ENCODE data around the gene HIGD2A.

The HIGD2A gene

DNA sequence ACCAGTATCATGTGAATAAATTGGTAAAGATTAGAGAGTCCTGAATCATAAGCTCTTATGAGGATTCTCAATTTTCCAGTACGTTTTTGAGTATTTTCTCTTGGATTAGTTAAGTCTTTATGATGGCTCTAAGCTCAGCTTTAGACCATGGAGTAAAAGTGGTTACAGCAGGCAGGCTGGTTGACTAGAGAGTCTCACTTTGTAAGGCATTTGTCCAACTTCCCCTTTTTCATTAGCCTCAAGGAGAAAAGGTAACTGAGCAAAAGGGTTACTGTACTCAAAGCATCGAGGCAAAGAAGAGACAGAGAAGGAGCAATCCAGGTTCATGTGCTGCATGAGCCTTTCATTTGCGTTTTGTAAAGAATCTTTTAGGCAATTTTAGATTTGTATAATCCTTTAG is 8.7 kb upstream of the HIGD2A start:
- no peaks in the 10 kb centered on the region for H3K9me3 Mint-ChIP-seq
- no peak for DNase-seq (ENCODE audit: low spot score in 2 of 2)

GRCh38 chr5:176381423-176381822 is 7.1 kb upstream of the HIGD2A start:
- no peaks in the 10 kb centered on the region for H3K9me3 Mint-ChIP-seq
- DNase-seq (ENCODE audit: low spot score in 2 of 2) (no peak), ATAC-seq (replicated peaks; ENCODE audit: extremely low read depth, poor library complexity, severe bottlenecking) (no peak)
- no peak overlapping the region for H3K4me3 Mint-ChIP-seq
- no peak overlapping the region for H3K27ac Mint-ChIP-seq (ENCODE audit: low read depth)
- H3K36me3 Mint-ChIP-seq (ENCODE audit: insufficient read depth): peaks cover 8% of the 10 kb centered on the region
- peaks cover 14% of the 10 kb centered on the region for H3K4me1 Mint-ChIP-seq
- H3K27me3 Mint-ChIP-seq: no peaks in the 10 kb centered on the region

More for the DNA sequence above, 8.7 kb upstream of the HIGD2A start:
- Mint-ChIP-seq H3K4me3 (no peak overlapping the region), H3K27me3 (no peaks in the 10 kb centered on the region), H3K27ac (ENCODE audit: low read depth) (no peak overlapping the region), H3K4me1 (no peaks in the 10 kb centered on the region), H3K36me3 (ENCODE audit: insufficient read depth) (peaks cover 8% of the 10 kb centered on the region)
- no peak for ATAC-seq (replicated peaks; ENCODE audit: extremely low read depth, poor library complexity, severe bottlenecking)

DNA sequence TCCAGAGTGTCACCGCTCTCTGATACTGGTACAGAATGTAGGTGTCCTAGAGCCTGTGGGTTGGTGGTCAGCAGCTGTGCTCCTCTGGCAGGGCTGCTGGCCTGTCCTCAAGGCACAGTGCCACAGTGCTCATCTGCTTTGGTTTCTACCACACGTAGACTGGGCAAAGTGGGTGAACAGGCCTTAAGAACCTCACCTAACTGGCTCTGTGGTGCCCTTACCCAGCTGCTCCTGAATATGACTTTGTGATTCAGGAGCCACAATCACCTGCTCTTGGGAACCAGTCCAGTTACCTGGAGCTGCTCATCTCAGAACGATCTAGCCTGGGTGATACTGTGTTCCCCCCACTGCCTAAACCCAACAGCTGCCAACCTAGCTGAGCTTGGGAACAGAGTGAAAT is 6.6 kb upstream of the HIGD2A start:
- no peaks in the 10 kb centered on the region for H3K9me3 Mint-ChIP-seq
- H3K4me3 Mint-ChIP-seq: no peak overlapping the region
- ATAC-seq (replicated peaks; ENCODE audit: extremely low read depth, poor library complexity, severe bottlenecking): no peak
- H3K27me3 Mint-ChIP-seq: no peaks in the 10 kb centered on the region
- peaks cover 19% of the 10 kb centered on the region for H3K4me1 Mint-ChIP-seq
- H3K27ac Mint-ChIP-seq (ENCODE audit: low read depth): no peak overlapping the region
- peaks cover 10% of the 10 kb centered on the region for H3K36me3 Mint-ChIP-seq (ENCODE audit: insufficient read depth)
- no peak for DNase-seq (ENCODE audit: low spot score in 2 of 2)

GRCh38 chr5:176382721-176383120 is 5.8 kb upstream of the HIGD2A start:
- H3K4me3 Mint-ChIP-seq: no peak overlapping the region
- no peak overlapping the region for H3K27ac Mint-ChIP-seq (ENCODE audit: low read depth)
- DNase-seq (ENCODE audit: low spot score in 2 of 2) (no peak), ATAC-seq (replicated peaks; ENCODE audit: extremely low read depth, poor library complexity, severe bottlenecking) (no peak)
- no peaks in the 10 kb centered on the region for H3K9me3 Mint-ChIP-seq
- peaks cover 13% of the 10 kb centered on the region for H3K36me3 Mint-ChIP-seq (ENCODE audit: insufficient read depth)
- peaks cover 27% of the 10 kb centered on the region for H3K4me1 Mint-ChIP-seq
- no peaks in the 10 kb centered on the region for H3K27me3 Mint-ChIP-seq

- no peaks in the 10 kb centered on the region for H3K9me3 Mint-ChIP-seq
- no peak for DNase-seq (ENCODE audit: low spot score in 2 of 2)
- ATAC-seq (replicated peaks; ENCODE audit: extremely low read depth, poor library complexity, severe bottlenecking): no peak
- H3K27me3 Mint-ChIP-seq: no peaks in the 10 kb centered on the region
- peaks cover 33% of the 10 kb centered on the region for H3K4me1 Mint-ChIP-seq
- H3K4me3 Mint-ChIP-seq: no peak overlapping the region
- H3K27ac Mint-ChIP-seq (ENCODE audit: low read depth): no peak overlapping the region
- peaks cover 16% of the 10 kb centered on the region for H3K36me3 Mint-ChIP-seq (ENCODE audit: insufficient read depth)
Observed at GRCh38 chr5:176383248-176383905, 5.2 kb upstream of the HIGD2A start.

DNA sequence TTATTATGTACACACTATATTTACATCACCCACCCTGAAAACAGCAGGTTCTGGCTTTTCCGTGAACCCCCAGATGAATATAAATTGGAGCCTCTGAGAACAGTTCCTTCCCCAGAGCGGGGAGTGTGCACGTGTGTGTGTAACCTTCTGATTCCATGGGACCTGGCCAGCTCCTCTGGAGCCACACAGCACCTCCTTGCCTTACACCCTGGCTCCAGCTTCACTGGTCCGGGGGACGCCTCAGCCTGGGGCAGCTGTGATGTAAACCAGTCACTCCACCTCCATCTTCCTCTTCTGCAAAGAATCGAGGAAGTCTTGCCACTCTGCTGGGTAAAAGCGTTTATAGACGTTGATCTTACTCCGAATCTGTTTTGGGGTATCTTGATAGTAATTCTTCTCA is 4.6 kb upstream of the HIGD2A start:
- Mint-ChIP-seq H3K4me3 (no peak overlapping the region), H3K9me3 (no peaks in the 10 kb centered on the region), H3K36me3 (ENCODE audit: insufficient read depth) (peaks cover 21% of the 10 kb centered on the region), H3K27me3 (no peaks in the 10 kb centered on the region), H3K4me1 (peaks cover 34% of the 10 kb centered on the region), H3K27ac (ENCODE audit: low read depth) (no peak overlapping the region)
- DNase-seq (ENCODE audit: low spot score in 2 of 2): no peak
- no peak for ATAC-seq (replicated peaks; ENCODE audit: extremely low read depth, poor library complexity, severe bottlenecking)

- no peak for DNase-seq (ENCODE audit: low spot score in 2 of 2)
- Mint-ChIP-seq H3K36me3 (ENCODE audit: insufficient read depth) (peaks cover 26% of the 10 kb centered on the region), H3K4me1 (peaks cover 36% of the 10 kb centered on the region), H3K27me3 (no peaks in the 10 kb centered on the region), H3K9me3 (no peaks in the 10 kb centered on the region), H3K4me3 (no peak overlapping the region), H3K27ac (ENCODE audit: low read depth) (no peak overlapping the region)
- ATAC-seq (replicated peaks; ENCODE audit: extremely low read depth, poor library complexity, severe bottlenecking): no peak
Observed at GRCh38 chr5:176384366-176384930, 4.1 kb upstream of the HIGD2A start.

DNA sequence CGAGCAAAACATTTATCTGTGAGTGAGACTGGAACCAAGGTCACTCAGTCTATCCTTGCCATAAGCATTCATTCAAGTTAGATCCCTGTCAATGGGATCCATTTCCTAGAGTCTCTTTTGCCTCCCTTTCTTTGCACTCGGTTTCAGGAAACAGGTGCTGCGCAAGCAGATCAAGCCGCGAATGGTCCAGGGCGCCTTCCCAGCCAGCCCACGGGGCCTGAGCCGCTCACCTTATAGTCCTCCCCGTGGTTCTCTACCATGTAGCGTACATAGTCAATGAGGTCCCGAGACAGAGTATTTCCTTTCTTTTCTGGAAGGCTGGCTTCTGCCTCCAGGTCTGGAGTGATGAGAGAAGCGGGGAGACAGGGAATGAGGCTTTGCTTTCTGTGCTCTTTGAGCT is 3.6 kb upstream of the HIGD2A start:
- H3K36me3 Mint-ChIP-seq (ENCODE audit: insufficient read depth): peaks cover 26% of the 10 kb centered on the region
- DNase-seq (ENCODE audit: low spot score in 2 of 2): no peak
- no peak overlapping the region for H3K27ac Mint-ChIP-seq (ENCODE audit: low read depth)

DNA sequence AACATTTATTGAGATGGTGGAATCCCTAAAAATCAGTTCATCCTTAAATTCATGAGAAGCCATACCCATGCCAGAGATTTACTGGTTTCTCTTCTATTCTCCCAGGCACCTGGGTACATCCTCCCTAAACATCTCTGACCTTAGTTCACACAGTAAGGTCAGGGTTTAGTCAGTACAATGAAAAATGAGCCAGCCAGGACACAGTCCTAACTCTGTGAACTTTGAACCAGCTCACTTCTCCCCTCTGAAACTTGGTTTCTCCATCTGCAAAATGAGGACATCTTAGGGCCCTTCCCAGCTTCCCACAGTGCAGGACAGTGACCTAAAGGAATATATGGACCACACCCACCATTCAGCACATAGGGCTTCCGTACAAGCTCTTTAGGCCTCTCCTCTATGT is 2.1 kb upstream of the HIGD2A start:
- Mint-ChIP-seq H3K27me3 (no peaks in the 10 kb centered on the region), H3K27ac (ENCODE audit: low read depth) (no peak overlapping the region), H3K9me3 (no peaks in the 10 kb centered on the region), H3K36me3 (ENCODE audit: insufficient read depth) (peaks cover 28% of the 10 kb centered on the region), H3K4me3 (no peak overlapping the region), H3K4me1 (peaks cover 39% of the 10 kb centered on the region)
- DNase-seq (ENCODE audit: low spot score in 2 of 2) (no peak), ATAC-seq (replicated peaks; ENCODE audit: extremely low read depth, poor library complexity, severe bottlenecking) (no peak)

More for the DNA sequence above, 3.6 kb upstream of the HIGD2A start:
- H3K9me3 Mint-ChIP-seq: no peaks in the 10 kb centered on the region
- ATAC-seq (replicated peaks; ENCODE audit: extremely low read depth, poor library complexity, severe bottlenecking): no peak
- H3K4me1 Mint-ChIP-seq: peaks cover 39% of the 10 kb centered on the region
- H3K27me3 Mint-ChIP-seq: no peaks in the 10 kb centered on the region
- no peak overlapping the region for H3K4me3 Mint-ChIP-seq

DNA sequence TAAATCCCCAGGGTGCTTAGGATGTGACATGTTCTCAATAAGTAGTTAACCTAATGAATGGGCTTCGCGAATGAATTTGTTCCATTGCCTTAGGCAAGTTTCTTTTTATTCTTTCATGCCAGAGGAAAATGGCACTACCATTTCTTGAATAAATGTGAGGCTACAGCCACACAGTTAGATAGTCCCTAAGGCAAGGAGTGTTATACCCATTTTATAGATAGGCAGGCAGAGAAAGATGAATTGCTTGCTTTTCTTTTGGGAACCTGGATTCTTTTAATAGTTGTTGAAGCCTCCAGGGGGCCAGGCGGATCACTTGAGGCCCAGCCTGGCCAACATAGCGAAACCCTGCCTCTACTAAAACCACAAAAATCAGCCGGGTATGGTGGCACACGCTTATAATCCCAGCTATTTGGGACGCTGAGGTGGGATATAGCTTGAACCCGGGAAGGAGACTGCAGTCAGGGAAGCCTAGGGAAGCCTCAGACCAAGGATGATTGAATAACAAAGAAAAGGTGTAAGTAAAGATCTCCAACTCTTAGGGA is 1.1 kb upstream of the HIGD2A start:
- peaks cover 39% of the 10 kb centered on the region for H3K4me1 Mint-ChIP-seq
- ATAC-seq (replicated peaks; ENCODE audit: extremely low read depth, poor library complexity, severe bottlenecking) (no peak), DNase-seq (ENCODE audit: low spot score in 2 of 2) (no peak)
- peak overlapping the region; percentile 85 for H3K4me3 Mint-ChIP-seq
- H3K27ac Mint-ChIP-seq (ENCODE audit: low read depth): peak overlapping the region; percentile 95
- peaks cover 31% of the 10 kb centered on the region for H3K36me3 Mint-ChIP-seq (ENCODE audit: insufficient read depth)
- no peaks in the 10 kb centered on the region for H3K9me3 Mint-ChIP-seq
- H3K27me3 Mint-ChIP-seq: no peaks in the 10 kb centered on the region

DNA sequence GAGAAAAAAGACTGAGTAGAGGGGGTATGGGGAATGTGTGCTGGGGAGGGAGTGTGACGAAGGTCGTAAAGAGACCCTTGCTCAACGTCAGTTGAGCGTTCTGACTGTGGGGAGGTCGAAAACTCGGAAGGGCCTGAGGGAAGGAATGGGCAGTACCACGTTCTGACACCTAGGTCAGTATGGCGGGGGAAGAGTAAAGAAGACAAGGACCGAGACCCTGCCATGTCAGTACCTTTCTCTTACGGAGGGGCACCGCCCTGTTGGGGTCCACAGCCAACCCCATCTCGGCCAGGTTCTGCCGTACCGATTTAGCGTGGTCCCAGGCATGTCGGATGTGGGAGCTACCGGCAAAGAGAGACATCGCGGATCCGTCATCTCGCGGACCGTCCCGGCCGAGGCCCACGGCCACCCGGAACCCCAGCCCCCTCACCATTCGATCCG is 528 bp upstream of the HIGD2A start:
- H3K27me3 Mint-ChIP-seq: no peaks in the 10 kb centered on the region
- H3K4me1 Mint-ChIP-seq: peaks cover 39% of the 10 kb centered on the region
- H3K36me3 Mint-ChIP-seq (ENCODE audit: insufficient read depth): peaks cover 30% of the 10 kb centered on the region
- peak overlapping the region; percentile 85 for H3K4me3 Mint-ChIP-seq
- no peak for ATAC-seq (replicated peaks; ENCODE audit: extremely low read depth, poor library complexity, severe bottlenecking)
- DNase-seq (ENCODE audit: low spot score in 2 of 2): no peak
- no peaks in the 10 kb centered on the region for H3K9me3 Mint-ChIP-seq
- H3K27ac Mint-ChIP-seq (ENCODE audit: low read depth): peak overlapping the region; percentile 95

DNA sequence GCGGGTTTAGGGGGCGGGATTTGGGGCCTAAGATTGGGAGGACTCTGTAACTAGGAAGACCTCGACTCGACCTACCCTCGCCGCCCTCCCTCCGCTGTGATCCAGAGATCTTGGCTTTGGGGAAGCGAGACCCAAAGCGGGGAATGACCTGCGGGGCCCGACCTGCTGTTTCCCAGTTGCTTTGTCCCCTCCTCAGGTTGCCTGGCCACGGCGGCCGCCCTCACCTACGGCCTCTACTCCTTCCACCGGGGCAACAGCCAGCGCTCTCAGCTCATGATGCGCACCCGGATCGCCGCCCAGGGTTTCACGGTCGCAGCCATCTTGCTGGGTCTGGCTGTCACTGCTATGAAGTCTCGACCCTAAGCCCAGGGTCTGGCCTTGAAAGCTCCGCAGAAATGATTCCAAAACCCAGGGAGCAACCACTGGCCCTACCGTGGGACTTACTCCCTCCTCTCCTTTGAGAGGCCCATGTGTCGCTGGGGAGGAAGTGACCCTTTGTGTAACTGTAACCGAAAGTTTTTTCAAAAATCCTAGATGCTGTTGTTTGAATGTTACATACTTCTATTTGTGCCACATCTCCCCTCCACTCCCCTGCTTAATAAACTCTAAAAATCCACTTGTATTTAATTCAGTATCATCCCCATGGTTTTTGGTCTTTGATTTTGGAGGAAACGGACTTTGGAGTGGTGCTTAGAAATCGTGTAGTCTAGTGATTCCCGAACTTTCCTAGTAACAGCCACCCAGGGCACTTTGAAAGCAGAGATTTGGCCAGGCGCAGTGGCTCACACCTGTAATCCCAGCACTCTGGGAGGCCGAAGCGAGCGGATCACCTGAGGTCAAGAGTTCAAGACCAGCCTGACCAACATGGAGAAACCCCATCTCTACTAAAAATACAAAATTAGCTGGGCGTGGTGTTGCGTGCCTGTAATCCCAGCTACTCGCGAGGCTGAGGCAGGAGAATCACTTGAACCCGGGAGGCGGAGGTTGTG is 878 bp downstream of the HIGD2A start:
- Mint-ChIP-seq H3K4me1 (peaks cover 39% of the 10 kb centered on the region), H3K27ac (ENCODE audit: low read depth) (peak overlapping the region; percentile 95), H3K36me3 (ENCODE audit: insufficient read depth) (peaks cover 29% of the 10 kb centered on the region), H3K9me3 (no peaks in the 10 kb centered on the region), H3K4me3 (peak overlapping the region; percentile 85), H3K27me3 (no peaks in the 10 kb centered on the region)
- DNase-seq (ENCODE audit: low spot score in 2 of 2) (no peak), ATAC-seq (replicated peaks; ENCODE audit: extremely low read depth, poor library complexity, severe bottlenecking) (peak; percentile 44)

All from central memory CD8-positive, alpha-beta T cell (primary cell).